B cell (primary cell): ENCODE data around the gene CCDC192. TPM values are rescaled to one million over a fixed set of nuclear protein-coding genes. Genes with fewer than 3 reads are reported as not detected.

Experiments
- ATAC-seq: fragments of 200-7000 bp; cut with Tn5 transposase; one replicate; pipeline ENCODE4 v1.10.0; 2021; ENCODE audit warnings: low read depth, mild to moderate bottlenecking, moderate number of reproducible peaks, moderate library complexity
- CTCF ChIA-PET: fragments of 350-600 bp; sonication (Branson Sonifier 250); formaldehyde crosslinking; loops from one replicate; lab custom pipeline; 2021; ENCODE audit warnings: antibody characterized with exemption, inconsistent platforms; lab: Charles Lee
- POLR2A ChIA-PET: fragments of 350-600 bp; sonication (Branson Sonifier 250); formaldehyde crosslinking; loops from one replicate; lab custom pipeline; 2021; ENCODE audit warnings: antibody characterized with exemption; lab: Charles Lee
- DNase-seq: peaks from one replicate; pipeline ENCODE4 v3.0.0; 2013
- H2AFZ ChIP-seq: 2 replicates; pipeline ENCODE4 v1.6.1; 2012; ENCODE audit warnings: mild to moderate bottlenecking, low read depth, low read length; ENCODE audit not compliant: insufficient read depth, poor library complexity, severe bottlenecking
- H3K27ac ChIP-seq, 2 donors: 1 replicate in 1 of 2; 2 replicates in 1 of 2; pipeline ENCODE4 v1.5.1; 2012 to 2013; ENCODE audit warnings: low read length in 2 of 2, mild to moderate bottlenecking in 2 of 2, moderate library complexity in 1 of 2
- H3K27me3 ChIP-seq, 4 experiments: fragments of 200-600 bp in 1 of 4; sonication (generic) in 1 of 4; replicated peaks in 1 of 4; 1 replicate in 2 of 4; 2 replicates in 2 of 4; pipeline versions ENCODE4 v1.6.1 to v1.7.0; 2013 to 2016; ENCODE audit warnings: low read length in 3 of 4, mild to moderate bottlenecking in 2 of 4, mixed read lengths in 1 of 4, moderate library complexity in 1 of 4; ENCODE audit not compliant: insufficient read depth in 4 of 4, control insufficient read depth in 3 of 4; ENCODE audit errors: control extremely low read depth in 1 of 4
- H3K36me3 ChIP-seq, 2 experiments: replicated peaks in 1 of 2; 1 replicate in 1 of 2; 2 replicates in 1 of 2; pipeline versions ENCODE4 v1.6.1 to v1.7.1; 2013; ENCODE audit warnings: low read length in 1 of 2; ENCODE audit not compliant: insufficient read depth in 2 of 2, control insufficient read depth in 1 of 2; ENCODE audit errors: control extremely low read depth in 1 of 2, extremely low read depth in 1 of 2
- H3K4me1 ChIP-seq, 2 donors: fragments of 200-600 bp in 1 of 2; sonication (generic) in 1 of 2; 1 replicate in 1 of 2; 2 replicates in 1 of 2; pipeline versions ENCODE4 v1.5.1 to v1.6.1; 2013 to 2017; ENCODE audit warnings: low read length in 2 of 2; ENCODE audit not compliant: control insufficient read depth in 2 of 2, insufficient read depth in 2 of 2
- H3K4me2 ChIP-seq: replicated peaks from 2 replicates; pipeline ENCODE3; 2012; ENCODE audit warnings: mild to moderate bottlenecking, low read depth, low read length; ENCODE audit not compliant: poor library complexity, severe bottlenecking
- H3K4me3 ChIP-seq, 5 experiments: fragments of 200-600 bp in 1 of 5; sonication (generic) in 1 of 5; 1 replicate in 3 of 5; 2 replicates in 2 of 5; pipeline versions ENCODE4 v1.5.1 to v1.7.0; 2011 to 2016; ENCODE audit warnings: low read length in 4 of 5, mild to moderate bottlenecking in 4 of 5, low read depth in 2 of 5, control low read depth in 1 of 5, moderate library complexity in 1 of 5; ENCODE audit not compliant: insufficient read depth in 1 of 5; ENCODE audit errors: control extremely low read depth in 1 of 5, extremely low read depth in 1 of 5
- H3K79me2 ChIP-seq: fragments of 200-600 bp; sonication (generic); one replicate; pipeline ENCODE4 v1.6.0; 2016; ENCODE audit warnings: low read length; ENCODE audit not compliant: control insufficient read depth, insufficient read depth
- H3K9ac ChIP-seq: fragments of 200-600 bp; sonication (generic); 2 replicates; pipeline ENCODE4 v1.6.1; 2017; ENCODE audit warnings: mild to moderate bottlenecking, low read length, moderate library complexity
- H3K9me3 ChIP-seq, 3 donors: one replicate each; pipeline versions ENCODE4 v1.6.1 to v1.7.1; 2013; ENCODE audit warnings: low read length in 2 of 3; ENCODE audit not compliant: control insufficient read depth in 2 of 3, insufficient read depth in 1 of 3; ENCODE audit errors: control extremely low read depth in 1 of 3
- H4K20me1 ChIP-seq: 2 replicates; pipeline ENCODE4 v1.6.0; 2012; ENCODE audit warnings: mild to moderate bottlenecking, low read length; ENCODE audit not compliant: insufficient read depth, control insufficient read depth, poor library complexity, severe bottlenecking
- H3K27ac Mint-ChIP-seq: one replicate; pipeline ENCODE4 v1.8.0; 2021; ENCODE audit warnings: mixed read lengths
- H3K27me3 Mint-ChIP-seq: one replicate; pipeline ENCODE4 v1.8.0; 2021; ENCODE audit warnings: mixed read lengths
- H3K4me1 Mint-ChIP-seq: one replicate; pipeline ENCODE4 v1.8.0; 2021; ENCODE audit warnings: mixed read lengths
- H3K4me3 Mint-ChIP-seq: one replicate; pipeline ENCODE4 v1.8.0; 2021; ENCODE audit warnings: mixed read lengths
- H3K9me3 Mint-ChIP-seq: one replicate; pipeline ENCODE4 v1.8.0; 2022; ENCODE audit warnings: mixed read lengths; ENCODE audit not compliant: insufficient read depth
- CTCF ChIP-seq: fragments of 200-600 bp; IDR thresholded peaks from one replicate; pipeline ENCODE4 v1.8.0; 2022; ENCODE audit warnings: antibody characterized with exemption, mild to moderate bottlenecking
- EZH2 ChIP-seq: IDR thresholded peaks from 2 replicates; pipeline ENCODE4 v1.6.1; 2012; ENCODE audit warnings: borderline replicate concordance, low read depth, mild to moderate bottlenecking, moderate library complexity, low read length; ENCODE audit not compliant: insufficient read depth, poor library complexity, severe bottlenecking
- WGBS: methylation state at CpG from one replicate; pipeline ENCODE4 v1.1.5; 2013; ENCODE audit warnings: missing lambda C conversion rate; ENCODE audit not compliant: insufficient coverage; 5-methylcytosine and 5-hydroxymethylcytosine counted together
- intact Hi-C: fragments of 100-400 bp; cut with micrococcal nuclease; formaldehyde crosslinking; loops from one replicate; pipeline ENCODE4 v1.10.0; 2022
- polyA plus RNA-seq: library from polyadenylated mRNA; depleted of rRNA; stranded (reverse); fragments of >200 nt; gene quantifications from 2 replicates; pipeline ENCODE4 v1.2.3, GENCODE V29; 2012
- total RNA-seq, 2 donors: library from RNA; stranded (reverse); fragments of 120-200 nt in 1 of 2; gene quantifications; 1 replicate in 1 of 2; 2 replicates in 1 of 2; pipeline versions ENCODE4 v1.2.3 to v1.2.4, GENCODE V29; 2013 to 2022

CCDC192 gene
- total and polyA plus RNA-seq, 2 donors (not counting 1 experiment from before 2014, with no cell fraction given): not detected

GRCh38 chr5:127892467-127893207 is 189.4 kb downstream of the CCDC192 start:
- TF ChIP-seq EZH2: no peak
- TF ChIP-seq CTCF: no peak
- intact Hi-C loops: no loop called here
- no peaks in the 10 kb centered on the region for H3K9me3 ChIP-seq
- H3K36me3 ChIP-seq: no peaks in the 10 kb centered on the region
- DNase-seq (no peak), ATAC-seq (no peak)
- Mint-ChIP-seq H3K4me1 (no peaks in the 10 kb centered on the region), H3K4me3 (no peak overlapping the region), H3K27me3 (no peaks in the 10 kb centered on the region), H3K9me3 (no peaks in the 10 kb centered on the region), H3K27ac (no peak overlapping the region)
- POLR2A ChIA-PET: no interaction called here
- H2AFZ ChIP-seq: no peak overlapping the region
- H3K4me3 ChIP-seq: no peak overlapping the region
- H3K27me3 ChIP-seq: no peaks in the 10 kb centered on the region
- no peak overlapping the region for H3K27ac ChIP-seq
- H3K4me2 ChIP-seq: no peak overlapping the region
- no peaks in the 10 kb centered on the region for H3K4me1 ChIP-seq
- no peaks in the 10 kb centered on the region for H3K79me2 ChIP-seq
- WGBS: no CpG with 5 or more reads among the region's 6 CpGs
- CTCF ChIA-PET: no interaction called here
- H4K20me1 ChIP-seq: no peaks in the 10 kb centered on the region
- H3K9ac ChIP-seq: no peak overlapping the region

DNA sequence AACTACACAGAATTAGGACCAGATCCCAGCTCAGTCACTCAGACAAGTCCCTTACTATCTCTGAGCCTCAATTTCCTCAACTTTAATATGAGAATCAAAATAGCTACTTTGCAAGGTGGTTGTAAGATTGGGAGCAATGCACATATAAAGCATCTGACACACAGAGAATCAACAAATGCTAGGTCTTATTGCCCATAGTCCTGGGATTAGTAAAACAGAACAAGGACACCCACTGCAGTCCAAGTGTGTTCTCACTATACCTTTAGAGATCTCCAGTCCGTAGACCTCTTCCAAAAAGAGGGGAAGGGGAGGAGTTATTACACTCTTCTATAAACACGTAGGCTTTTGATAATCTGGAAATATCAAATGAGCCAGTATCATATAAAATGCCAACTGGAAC is 190.0 kb downstream of the CCDC192 start:
- H3K79me2 ChIP-seq: no peaks in the 10 kb centered on the region
- H3K27ac Mint-ChIP-seq: no peak overlapping the region
- no peak overlapping the region for H3K4me2 ChIP-seq
- WGBS: no CpG with 5 or more reads among the region's 2 CpGs
- no peaks in the 10 kb centered on the region for H3K27me3 ChIP-seq
- H3K9ac ChIP-seq: no peak overlapping the region
- H3K4me3 Mint-ChIP-seq: no peak overlapping the region
- CTCF ChIA-PET: no interaction called here
- POLR2A ChIA-PET: no interaction called here
- intact Hi-C loops: no loop called here
- no peaks in the 10 kb centered on the region for H3K4me1 ChIP-seq
- H3K36me3 ChIP-seq: no peaks in the 10 kb centered on the region
- H3K9me3 ChIP-seq: no peaks in the 10 kb centered on the region
- TF ChIP-seq CTCF (no peak), EZH2 (no peak)
- H3K27me3 Mint-ChIP-seq: no peaks in the 10 kb centered on the region
- ATAC-seq (no peak), DNase-seq (no peak)
- H3K4me1 Mint-ChIP-seq: no peaks in the 10 kb centered on the region
- H3K9me3 Mint-ChIP-seq: no peaks in the 10 kb centered on the region
- no peaks in the 10 kb centered on the region for H4K20me1 ChIP-seq
- H2AFZ ChIP-seq: no peak overlapping the region
- H3K4me3 ChIP-seq: no peak overlapping the region
- no peak overlapping the region for H3K27ac ChIP-seq
